Left ventricle myocardium superior (tissue), 1 donor: ENCODE data around the gene HOXA10. TPM values are rescaled to one million over a fixed set of nuclear protein-coding genes. Genes with fewer than 3 reads are reported as not detected.
A peak's percentile ranks its signal among the peaks of the same experiment; 100 is the strongest.

Experiments
- ATAC-seq: fragments of 200-7000 bp; cut with Tn5 transposase; one replicate; pipeline ENCODE4 v1.9.1; 2020; ENCODE audit warnings: mild to moderate bottlenecking, moderate library complexity
- DNase-seq: peaks from one replicate; pipeline ENCODE4 v3.0.0-alpha.2; 2020
- intact Hi-C: fragments of 100-400 bp; cut with micrococcal nuclease; formaldehyde crosslinking; loops from one replicate; pipeline ENCODE4 v1.11.0; 2022
- total RNA-seq: library from RNA; stranded (reverse); fragmentation: NEBNext Ultra II Directional; extraction: Animal tissue kit (Norgen Biotek cat#: 25700); gene quantifications from one replicate; pipeline ENCODE4 v1.2.1, GENCODE V29; 2021
- donor health status: DM: no; HTN: yes; CAD: no; lungs with severe emphysema.

Gene HOXA10
- total RNA-seq, 1 donor from 2014 or later, result not detected

DNA sequence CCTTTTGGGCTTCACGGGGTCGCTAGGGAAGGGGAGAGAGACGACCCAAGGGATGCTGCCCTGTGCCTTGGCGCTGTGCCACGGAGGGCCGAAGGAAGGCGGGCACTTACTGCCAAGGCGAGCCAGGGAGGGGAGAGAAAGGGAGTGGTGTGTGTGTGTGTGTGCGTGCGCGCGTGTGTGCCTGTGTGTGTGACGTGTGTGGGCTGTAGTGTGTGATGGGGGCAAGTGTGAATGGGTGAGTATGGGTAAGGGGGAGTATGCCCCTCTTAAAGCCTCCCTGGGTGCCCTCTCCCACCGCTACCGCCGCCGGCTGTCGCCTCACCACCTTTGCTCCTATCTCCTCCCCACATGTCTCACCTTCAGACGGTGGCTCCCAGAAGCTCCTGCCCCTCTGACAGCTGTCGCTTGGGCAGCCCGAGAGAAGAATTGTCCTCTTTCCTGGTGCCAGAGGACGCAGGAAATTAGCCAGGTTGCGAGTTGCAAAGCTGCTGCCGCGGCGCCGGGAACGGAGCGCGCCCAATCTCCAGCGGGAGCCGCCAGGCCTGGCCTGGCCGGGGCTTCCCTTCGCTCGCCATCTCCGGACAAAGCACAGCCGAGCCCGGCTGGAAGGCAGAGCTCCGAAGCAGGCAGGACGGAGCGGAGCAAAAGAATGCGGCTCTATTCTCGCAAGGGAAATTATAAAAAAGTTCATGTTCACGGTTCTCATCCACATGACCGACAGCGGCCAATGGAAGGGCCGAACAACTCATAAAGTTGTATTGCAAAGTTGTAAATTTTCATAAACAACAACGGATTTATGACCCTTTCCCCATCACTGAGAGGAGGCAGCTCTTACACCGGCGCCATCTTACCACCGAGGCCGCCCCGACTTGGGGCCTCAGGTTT is 21.9 kb downstream of the HOXA10 start, which contains the start of gene HOXA3:
TSS of gene HOXA3 (minus strand) at position 653 of the 885 bp plus-strand sequence. CDS start 41,943 bp downstream, outside the sequence.
- ATAC-seq, result no peak
- DNase-seq, result no peak
- intact Hi-C loops, result no loop called here

DNA sequence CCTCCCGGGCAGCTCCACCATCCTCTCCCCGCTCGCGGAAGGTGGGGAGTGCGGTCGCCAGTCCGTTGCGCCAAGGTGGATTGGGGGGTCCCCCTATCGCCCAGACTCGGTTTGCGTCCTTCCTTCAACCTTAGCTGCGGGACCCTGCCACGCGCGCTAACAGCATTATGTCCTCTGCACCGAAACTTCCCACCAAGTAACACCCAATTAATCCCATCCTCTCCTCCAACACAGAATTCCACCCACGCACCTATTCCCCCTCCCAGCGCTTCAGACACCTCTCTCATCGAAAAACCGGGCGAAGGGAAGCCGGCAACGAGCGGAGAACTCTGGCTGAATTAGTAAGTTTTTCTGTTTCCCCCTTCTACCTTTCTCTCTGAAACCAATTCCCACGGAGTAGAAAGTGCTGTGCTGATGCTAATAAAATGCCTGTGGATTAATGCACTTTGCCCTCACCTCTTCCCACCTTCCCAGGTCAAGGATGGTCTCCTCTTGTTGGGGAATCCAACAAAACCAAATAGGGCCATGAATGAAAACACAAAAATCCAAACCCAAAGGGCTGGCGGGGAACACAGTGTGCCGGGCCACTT is 22.7 kb downstream of the HOXA10 start:
- ATAC-seq (no peak), DNase-seq (no peak)
- intact Hi-C loops, result no loop called here

DNA sequence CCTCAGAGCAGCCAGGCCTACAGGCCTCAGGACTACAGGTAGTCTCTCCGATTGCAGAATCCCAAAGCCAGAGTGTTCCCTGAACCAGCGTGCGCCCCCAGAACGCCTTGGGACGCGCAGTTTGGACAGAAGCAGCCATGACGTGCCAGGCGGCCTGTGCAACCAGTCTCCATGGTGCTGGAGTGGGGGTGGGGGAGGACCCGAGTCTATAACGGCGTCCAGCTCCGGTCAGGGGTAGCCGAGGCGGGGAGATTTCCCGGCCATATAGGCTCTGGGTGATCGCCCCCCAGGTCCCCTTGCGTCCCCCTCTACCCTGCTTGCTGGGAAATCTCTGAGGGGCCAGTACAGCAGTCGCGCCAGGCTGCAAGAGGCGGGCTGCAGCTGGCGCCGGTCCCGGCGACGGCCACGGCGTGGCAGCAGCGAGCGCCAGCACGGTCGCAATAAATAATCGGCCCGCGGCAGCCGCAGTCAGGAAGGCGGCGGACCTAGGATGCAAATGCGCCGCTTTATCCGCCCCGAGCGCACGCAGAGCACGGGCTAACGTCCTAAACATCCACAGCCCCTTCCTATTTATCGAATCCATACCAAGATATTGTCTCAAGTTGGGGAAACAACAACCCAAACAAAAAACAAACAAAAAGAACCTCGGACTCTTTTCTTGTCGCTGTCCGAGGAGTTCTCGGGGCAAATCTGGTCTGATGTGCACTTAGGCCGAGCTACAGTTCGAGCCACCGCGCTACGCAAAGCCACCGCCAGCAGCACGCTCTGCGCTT is 23.4 kb downstream of the HOXA10 start:
- ATAC-seq (peak; percentile 83), DNase-seq (peak; percentile 79)
- intact Hi-C loops, result no loop called here

DNA sequence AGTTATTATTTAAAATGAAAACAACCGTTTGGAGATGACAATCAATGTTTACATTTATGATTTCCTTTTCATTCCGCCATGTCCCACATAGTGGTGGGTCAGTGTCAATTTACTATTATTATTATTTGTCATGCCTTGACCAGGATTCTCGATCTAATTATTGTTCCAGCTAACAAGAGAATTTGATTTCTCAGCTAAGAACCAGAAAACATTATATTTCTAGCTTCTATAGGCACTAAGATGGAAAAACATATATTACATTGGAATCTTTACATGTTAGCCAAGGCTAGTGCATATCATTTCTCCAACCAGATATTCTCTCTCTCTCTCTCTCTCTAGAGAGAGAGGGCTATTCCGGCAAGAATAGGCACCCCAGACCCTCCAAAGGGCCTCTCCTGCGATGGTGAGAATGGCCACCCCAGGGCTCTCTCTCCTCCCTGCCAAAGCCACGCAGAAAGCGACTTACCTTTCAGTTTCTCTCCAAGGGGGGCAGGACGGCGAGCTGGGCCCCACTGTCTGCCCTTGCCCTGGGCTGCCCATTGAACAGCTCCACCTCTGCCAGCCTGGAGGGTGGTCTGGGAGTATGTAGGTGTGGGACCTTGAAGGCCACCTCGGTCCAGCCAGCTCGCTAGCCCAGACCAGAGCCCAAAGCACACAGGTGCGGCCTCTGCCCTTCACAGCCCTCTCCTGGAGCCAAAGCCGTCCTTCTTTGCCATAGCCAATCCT is 24.1 kb downstream of the HOXA10 start:
- no peak for ATAC-seq
- intact Hi-C loops, result no loop called here
- no peak for DNase-seq

DNA sequence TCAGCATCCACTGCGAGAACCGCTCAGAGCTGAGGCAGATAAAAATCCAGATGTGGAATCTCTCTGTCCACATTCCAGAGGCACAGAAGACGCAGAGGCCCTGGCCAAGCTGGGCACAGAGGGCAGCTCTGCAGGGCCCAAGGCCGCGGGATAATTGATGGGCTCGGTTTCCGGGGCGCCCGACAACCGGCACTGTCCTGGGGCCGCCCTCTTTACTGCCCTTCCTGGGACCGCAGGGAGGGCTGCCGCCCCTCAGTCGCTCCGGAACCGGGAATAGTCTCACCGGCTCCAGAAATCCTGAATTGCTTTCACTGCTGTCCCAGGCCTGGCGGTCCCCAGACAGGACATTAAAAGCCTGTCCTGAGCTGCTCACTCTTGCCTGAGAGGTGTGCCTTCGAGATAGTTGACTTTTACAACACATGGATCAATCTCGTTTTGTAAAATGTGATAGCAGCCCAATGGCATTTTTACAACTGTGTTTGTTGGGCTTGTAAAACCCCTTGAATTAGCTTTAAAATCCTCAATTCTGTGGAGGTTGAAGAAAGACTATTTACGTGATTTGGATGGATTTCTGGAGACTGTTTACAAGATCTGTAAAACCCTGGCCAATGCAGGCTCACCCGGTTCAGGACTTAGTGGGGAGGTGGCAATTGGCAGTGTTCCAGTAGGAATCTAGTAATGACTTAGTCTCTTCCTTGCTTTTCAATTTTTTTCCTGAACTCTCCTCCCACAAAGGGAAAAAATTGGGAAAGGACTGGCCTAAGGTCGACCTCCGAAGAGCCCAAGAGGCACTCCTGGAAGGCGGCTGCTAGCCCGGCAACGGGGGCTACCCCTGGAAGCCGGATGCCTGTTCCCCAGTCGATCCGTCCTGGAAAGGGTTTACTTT is 25.1 kb downstream of the HOXA10 start:
- intact Hi-C loops, result no loop called here
- no peak for DNase-seq
- no peak for ATAC-seq

DNA sequence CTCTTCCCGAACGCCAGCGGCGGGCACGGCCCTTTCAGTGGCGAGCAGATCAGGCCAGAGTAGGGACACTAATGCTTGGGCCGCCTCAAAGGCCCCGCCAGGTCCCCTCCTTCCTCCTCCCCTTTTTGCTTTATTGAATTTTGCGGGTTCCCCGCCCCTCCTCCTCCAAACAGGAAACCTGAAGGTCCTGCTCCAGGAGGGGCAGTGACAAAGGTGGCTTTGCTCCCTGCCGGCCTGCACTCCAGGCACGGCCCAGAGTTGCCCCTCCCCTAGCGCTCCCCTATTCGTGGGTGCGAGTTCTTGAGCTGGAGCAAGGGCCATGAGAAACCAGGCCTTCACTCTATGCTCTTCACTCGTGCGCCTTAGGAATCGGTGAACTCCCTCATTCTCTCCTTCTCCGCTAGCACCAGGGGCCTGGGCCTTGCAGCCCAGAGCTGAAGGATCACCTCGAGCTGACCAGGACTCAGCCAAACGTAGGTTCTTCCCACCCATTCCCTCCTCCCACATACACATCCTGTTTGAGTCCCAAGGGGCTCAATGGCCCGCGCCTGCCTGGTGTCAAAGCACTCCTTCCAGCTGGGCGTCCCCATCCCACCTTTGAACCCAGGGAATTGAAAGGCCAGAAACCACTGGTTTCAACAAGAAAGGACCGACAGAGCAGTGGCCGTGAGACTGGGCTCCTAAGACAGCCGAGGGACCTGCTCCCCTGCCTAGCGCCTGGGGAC is 25.9 kb downstream of the HOXA10 start:
- intact Hi-C loops, result no loop called here
- ATAC-seq, result no peak
- no peak for DNase-seq

DNA sequence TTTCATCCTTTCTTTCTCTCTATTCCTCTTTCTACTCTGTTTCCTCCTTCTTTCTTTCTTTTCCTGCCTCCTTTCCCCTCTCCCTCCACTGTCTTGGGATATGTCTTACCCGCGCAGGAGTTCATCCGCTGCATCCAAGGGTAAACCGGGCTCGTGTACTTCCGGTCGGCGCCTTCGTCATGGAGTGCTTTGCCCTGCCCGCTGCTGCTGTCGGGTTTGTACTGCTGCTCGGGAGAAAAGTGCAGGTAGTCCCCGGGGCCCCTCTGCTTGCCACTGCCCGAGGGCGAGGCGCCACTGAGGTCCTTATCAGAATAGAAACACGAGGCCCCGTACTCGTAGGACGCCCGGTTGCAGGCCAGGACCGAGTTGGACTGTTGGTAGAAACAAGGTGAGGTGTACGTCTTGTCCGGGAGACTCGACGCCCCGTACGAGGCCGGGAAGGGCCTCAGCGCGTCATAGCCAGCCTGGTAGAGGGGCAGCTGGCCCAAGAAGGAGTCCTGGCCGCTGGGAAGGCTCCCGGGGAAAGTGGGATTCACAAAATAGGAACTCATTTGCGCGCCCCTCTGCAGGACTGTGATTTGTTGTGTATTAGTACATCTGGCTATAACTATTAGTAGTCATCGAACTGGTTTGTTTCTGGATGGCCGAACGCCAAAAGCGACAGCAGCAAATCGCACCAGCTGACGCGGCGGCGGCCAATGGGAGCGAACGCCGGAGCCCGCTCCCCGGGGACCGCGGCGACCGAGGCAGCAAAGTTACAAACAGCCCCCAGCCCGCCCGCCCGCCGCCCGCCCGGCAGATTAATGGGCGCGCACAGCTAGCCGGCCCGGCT is 26.7 kb downstream of the HOXA10 start, which contains the start of gene HOXA6:
TSS of gene HOXA6 (minus strand) at position 576 of the 832 bp plus-strand sequence. CDS start at position 551, 25 bp downstream.
- intact Hi-C loops, result no loop called here
- no peak for ATAC-seq
- no peak for DNase-seq

DNA sequence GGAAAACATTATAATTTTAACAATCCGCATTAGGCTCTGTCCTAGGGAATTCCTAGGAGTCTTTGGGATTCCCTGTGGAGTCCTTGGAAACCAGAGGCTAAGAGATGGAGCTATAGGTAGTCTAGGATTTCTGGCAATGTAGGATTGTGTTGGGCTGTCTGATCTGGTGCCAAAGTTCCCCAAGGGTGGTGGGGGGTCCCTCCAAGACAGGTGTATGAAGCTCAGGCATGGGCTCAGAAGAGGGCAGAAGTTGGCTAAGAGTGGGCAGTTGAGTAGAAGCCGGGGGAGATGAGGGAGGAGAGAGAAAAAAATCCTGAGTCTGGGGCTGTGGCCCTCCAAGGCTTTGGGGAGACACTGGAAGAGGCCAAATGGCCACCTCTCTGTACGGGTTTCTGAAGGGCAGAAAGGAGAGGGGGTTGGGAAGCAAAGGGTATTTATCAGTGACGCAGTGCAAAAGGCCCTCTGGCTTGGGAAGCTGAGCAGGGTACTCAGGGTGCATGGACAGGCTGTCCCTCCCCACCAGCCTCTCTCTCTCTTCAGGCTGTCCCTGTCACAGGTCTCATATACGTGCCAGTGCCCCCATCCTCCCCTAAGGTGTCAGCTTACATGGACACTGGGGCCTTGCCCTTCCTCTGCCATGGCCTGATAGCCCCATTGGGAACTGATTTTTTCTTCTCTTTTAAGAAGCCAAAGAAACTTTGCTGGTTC is 27.5 kb downstream of the HOXA10 start:
- no peak for DNase-seq
- intact Hi-C loops, result no loop called here
- no peak for ATAC-seq

DNA sequence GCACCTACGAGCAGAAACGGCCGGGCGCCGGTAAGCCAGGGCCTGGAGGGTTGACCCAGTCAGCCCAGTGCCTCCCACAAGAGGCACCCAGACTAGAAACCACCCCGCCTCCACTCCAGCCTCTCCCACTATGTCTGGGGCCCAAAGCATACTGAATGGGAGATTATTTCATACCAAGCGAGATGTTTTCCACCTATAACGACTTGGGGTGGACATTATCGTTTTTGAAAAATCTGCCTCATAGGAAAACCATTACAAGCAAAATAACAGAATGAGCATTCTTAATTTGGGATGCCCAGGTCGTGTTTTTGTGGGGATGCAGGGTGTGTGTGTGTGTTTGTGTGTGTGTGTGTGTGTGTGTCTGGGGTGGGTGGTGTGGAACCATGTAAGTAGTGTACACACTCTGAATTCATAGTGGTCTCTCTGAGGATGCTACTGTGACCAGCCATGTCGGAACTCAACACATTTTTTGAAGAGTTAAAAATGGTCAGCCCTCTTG is 28.2 kb downstream of the HOXA10 start:
- DNase-seq (no peak), ATAC-seq (no peak)
- intact Hi-C loops, result no loop called here

DNA sequence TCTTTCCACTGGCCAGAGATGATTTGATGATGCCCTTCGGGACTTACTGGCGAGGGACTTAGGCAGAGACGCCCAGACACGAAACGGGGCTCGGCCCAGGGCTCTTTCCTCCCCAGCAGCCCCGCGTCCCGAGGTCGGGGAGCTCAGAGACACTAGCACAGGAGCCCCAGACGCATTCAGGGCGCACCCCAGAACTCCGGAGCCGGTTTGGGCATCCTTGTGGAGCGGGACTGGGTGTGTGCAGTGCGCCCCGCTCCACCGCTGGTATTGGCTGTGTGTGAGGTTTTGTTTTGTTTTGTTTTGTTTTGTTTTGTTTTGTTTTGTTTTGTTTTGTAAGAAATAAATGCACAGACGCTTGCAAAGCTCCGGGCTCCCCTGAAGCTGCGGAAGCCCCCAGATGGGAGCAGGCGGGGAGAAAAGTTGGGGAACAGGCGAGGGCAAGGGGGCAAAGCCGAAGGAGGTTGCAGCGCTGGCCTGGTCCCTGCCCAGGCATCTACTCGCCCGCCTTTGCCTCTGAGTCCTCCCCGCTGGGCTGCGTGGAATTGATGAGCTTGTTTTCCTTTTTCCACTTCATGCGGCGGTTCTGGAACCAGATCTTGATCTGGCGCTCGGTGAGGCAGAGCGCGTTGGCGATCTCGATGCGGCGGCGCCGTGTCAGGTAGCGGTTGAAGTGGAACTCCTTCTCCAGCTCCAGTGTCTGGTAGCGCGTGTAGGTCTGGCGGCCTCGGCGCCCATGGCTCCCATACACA is 28.8 kb downstream of the HOXA10 start:
- no peak for DNase-seq
- no peak for ATAC-seq
- intact Hi-C loops, result no loop called here

DNA sequence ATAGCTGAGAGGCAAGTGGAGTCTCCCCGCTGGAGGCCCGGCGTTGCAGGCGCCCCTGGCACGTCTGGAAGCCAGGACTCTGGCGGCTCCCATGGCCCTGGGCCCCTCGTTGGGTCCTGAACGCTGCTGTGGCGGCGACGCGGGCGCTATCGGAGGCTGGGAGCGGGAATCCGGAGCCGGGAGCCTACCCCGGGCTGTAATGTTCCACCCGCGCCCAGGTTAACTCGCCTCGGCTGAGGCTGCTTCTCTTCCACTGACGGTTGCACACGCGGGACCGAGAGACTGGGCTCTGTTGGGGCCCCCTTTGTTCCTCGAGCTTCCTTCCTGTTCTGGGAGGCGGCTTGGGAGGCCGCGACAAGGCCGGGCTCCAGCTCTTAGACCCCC is 29.3 kb downstream of the HOXA10 start:
- intact Hi-C loops, result no loop called here
- DNase-seq (no peak), ATAC-seq (no peak)

DNA sequence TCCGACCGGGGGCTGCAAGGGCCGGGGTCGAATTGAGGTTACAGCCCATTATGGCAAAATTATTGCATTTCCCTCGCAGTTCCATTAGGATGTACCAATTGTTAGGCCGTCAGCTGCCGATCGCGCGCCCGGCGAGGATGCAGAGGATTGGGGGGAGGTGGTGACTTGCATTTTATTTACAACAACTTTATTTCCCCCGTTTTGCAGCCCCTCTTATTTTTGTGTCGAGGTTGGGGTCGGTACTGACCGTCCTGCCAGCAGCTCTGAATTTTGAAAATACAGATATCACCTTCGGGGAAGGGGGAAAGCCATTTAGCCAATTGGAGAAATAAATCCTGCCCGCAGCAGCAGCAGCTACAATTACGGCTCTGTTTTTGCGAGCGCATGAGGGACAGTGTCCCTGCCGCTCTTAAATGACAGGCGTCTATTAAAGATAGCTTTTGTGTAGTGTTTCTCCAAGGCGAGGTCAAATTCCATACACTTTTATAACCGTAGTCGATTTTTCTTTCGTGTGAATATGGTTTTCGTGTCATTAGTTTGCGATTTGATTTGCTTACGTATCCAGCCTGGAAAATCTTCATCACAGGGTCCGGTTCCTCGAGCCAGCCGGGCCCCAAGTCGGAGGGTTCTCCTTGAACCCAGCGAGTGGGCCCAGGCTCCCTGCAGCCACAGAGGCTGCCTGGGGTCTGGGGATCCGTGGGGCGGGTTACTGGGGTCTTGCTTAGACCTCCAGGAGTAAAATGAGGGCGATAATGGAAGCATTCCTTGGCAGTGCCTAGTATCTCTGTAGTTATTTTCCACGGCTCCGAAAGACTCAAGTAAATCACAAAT is 30.0 kb downstream of the HOXA10 start:
- intact Hi-C loops, result no loop called here
- no peak for ATAC-seq
- no peak for DNase-seq

DNA sequence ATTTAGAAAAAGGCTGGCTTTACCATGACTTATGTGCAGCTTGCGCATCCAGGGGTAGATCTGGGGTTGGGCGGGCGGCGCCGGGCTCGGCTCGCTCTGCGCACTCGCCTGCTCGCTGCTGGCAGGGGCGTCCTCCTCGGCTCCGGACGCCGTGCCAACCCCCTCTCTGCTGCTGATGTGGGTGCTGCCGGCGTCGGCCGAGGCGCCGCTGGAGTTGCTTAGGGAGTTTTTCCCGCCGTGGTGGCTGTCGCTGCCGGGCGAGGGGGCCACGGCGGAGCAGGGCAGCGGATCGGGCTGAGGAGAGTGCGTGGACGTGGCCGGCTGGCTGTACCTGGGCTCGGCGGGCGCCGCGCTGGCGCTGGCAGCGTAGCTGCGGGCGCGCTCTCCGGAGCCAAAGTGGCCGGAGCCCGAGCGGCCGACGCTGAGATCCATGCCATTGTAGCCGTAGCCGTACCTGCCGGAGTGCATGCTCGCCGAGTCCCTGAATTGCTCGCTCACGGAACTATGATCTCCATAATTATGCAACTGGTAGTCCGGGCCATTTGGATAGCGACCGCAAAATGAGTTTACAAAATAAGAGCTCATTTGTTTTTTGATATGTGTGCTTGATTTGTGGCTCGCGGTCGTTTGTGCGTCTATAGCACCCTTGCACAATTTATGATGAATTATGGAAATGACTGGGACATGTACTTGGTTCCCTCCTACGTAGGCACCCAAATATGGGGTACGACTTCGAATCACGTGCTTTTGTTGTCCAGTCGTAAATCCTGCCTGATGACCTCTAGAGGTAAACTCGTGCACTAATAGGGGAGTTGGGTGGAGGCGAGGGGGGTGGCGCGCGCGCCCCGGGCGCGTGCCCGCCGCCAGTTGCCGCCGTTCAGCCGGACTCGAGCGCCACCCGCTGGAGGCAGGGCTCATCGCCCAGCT is 30.8 kb downstream of the HOXA10 start, which contains the start of gene HOXA5:
TSS of gene HOXA5 (minus strand) at position 659 of the 927 bp plus-strand sequence. CDS start at position 585, 74 bp downstream.
- ATAC-seq (no peak), DNase-seq (no peak)
- intact Hi-C loops, result no loop called here
